Activated T-helper 1 cell treated with Interleukin-2 at 50 U/mL for 16 hours (primary cell): ENCODE data around the gene KCTD1.

Experiments
- DNase-seq: peaks from one replicate; pipeline ENCODE4 v3.0.0-alpha.2; 2020; ENCODE audit warnings: low read depth

The KCTD1 gene

GRCh38 chr18:26524002-26524401 lies 24.4 kb downstream of the KCTD1 start:
- DNase-seq, result no peak

- no peak for DNase-seq
Observed at GRCh38 chr18:26521617-26522016, 26.7 kb downstream of the KCTD1 start.

- no peak for DNase-seq
Observed at GRCh38 chr18:26520974-26521373, 27.4 kb downstream of the KCTD1 start.

- DNase-seq, result no peak
Observed at GRCh38 chr18:26519114-26519513, 29.2 kb downstream of the KCTD1 start.

GRCh38 chr18:26516964-26517363 lies 31.4 kb downstream of the KCTD1 start:
- no peak for DNase-seq

GRCh38 chr18:26515643-26516487 lies 32.5 kb downstream of the KCTD1 start:
- no peak for DNase-seq

- DNase-seq, result no peak
Observed at GRCh38 chr18:26511339-26512071, 36.8 kb downstream of the KCTD1 start.

GRCh38 chr18:26510337-26510736 lies 38.0 kb downstream of the KCTD1 start:
- DNase-seq, result no peak

- DNase-seq, result no peak
Observed at GRCh38 chr18:26506012-26506411, 42.3 kb downstream of the KCTD1 start.

- no peak for DNase-seq
Observed at GRCh38 chr18:26504831-26505230, 43.5 kb downstream of the KCTD1 start.

- DNase-seq, result no peak
Observed at GRCh38 chr18:26503382-26503781, 45.0 kb downstream of the KCTD1 start.

GRCh38 chr18:26502823-26503222 lies 45.5 kb downstream of the KCTD1 start:
- DNase-seq, result no peak

- DNase-seq, result no peak
Observed at GRCh38 chr18:26497866-26498265, 50.5 kb downstream of the KCTD1 start.

- no peak for DNase-seq
Observed at GRCh38 chr18:26496528-26496927, 51.8 kb downstream of the KCTD1 start.

GRCh38 chr18:26495287-26495686 lies 53.1 kb downstream of the KCTD1 start:
- no peak for DNase-seq

- DNase-seq, result no peak
Observed at GRCh38 chr18:26493021-26493420, 55.3 kb downstream of the KCTD1 start.

GRCh38 chr18:26491194-26491816 lies 57.0 kb downstream of the KCTD1 start:
- DNase-seq, result no peak

GRCh38 chr18:26489881-26490280 lies 58.5 kb downstream of the KCTD1 start:
- DNase-seq, result no peak

GRCh38 chr18:26489191-26489590 lies 59.2 kb downstream of the KCTD1 start:
- DNase-seq, result no peak

- DNase-seq, result no peak
Observed at GRCh38 chr18:26488417-26489009, 59.8 kb downstream of the KCTD1 start.

GRCh38 chr18:26487437-26487836 lies 60.9 kb downstream of the KCTD1 start:
- no peak for DNase-seq

GRCh38 chr18:26483633-26484032 lies 64.7 kb downstream of the KCTD1 start:
- no peak for DNase-seq

- DNase-seq, result no peak
Observed at GRCh38 chr18:26482569-26482968, 65.8 kb downstream of the KCTD1 start.
